GM23338 (cell line): ENCODE data around the gene BBOX1. TPM values are rescaled to one million over a fixed set of nuclear protein-coding genes. Genes with fewer than 3 reads are reported as not detected.

Experiments used
- ATAC-seq: fragments of 200-7000 bp; cut with Tn5 transposase; 3 replicates; pipeline ENCODE4 v1.9.1; 2020
- DNase-seq: peaks from one replicate; pipeline ENCODE4 v3.0.0-alpha.2; 2015; ENCODE audit warnings: low spot score
- H2AFZ ChIP-seq: fragments of 200-600 bp; sonication (generic); 2 replicates; pipeline ENCODE4 v1.8.0; 2016; ENCODE audit warnings: antibody characterized with exemption, mild to moderate bottlenecking, moderate library complexity
- H3F3A ChIP-seq: fragments of 200-600 bp; sonication (generic); replicated peaks from 2 replicates; pipeline ENCODE4 v1.8.0; 2017; ENCODE audit warnings: antibody characterized with exemption, mixed run types, low read depth
- H3K27ac ChIP-seq: fragments of 200-600 bp; sonication (generic); 2 replicates; pipeline ENCODE4 v1.6.1; 2016; ENCODE audit warnings: low read depth
- H3K27me3 ChIP-seq: fragments of 200-600 bp; sonication (generic); 2 replicates; pipeline ENCODE4 v1.8.0; 2016; ENCODE audit warnings: mild to moderate bottlenecking, mixed run types, moderate library complexity; ENCODE audit not compliant: insufficient read depth
- H3K36me3 ChIP-seq: fragments of 200-600 bp; sonication (generic); 2 replicates; pipeline ENCODE4 v1.8.0; 2016; ENCODE audit warnings: mild to moderate bottlenecking; ENCODE audit not compliant: insufficient read depth
- H3K4me1 ChIP-seq: fragments of 200-600 bp; sonication (generic); 2 replicates; pipeline ENCODE4 v1.8.0; 2016; ENCODE audit warnings: mild to moderate bottlenecking, moderate library complexity; ENCODE audit not compliant: insufficient read depth
- H3K4me2 ChIP-seq: fragments of 200-600 bp; sonication (generic); 2 replicates; pipeline ENCODE4 v1.7.1; 2017; ENCODE audit warnings: mixed run types
- H3K4me3 ChIP-seq: fragments of 200-600 bp; sonication (generic); 2 replicates; pipeline ENCODE4 v1.6.1; 2016; ENCODE audit warnings: mixed run types
- H3K79me2 ChIP-seq: fragments of 200-600 bp; sonication (generic); replicated peaks from 2 replicates; pipeline ENCODE4 v1.8.0; 2017; ENCODE audit warnings: mild to moderate bottlenecking; ENCODE audit not compliant: insufficient read depth
- H3K9me2 ChIP-seq: fragments of 200-600 bp; sonication (generic); 2 replicates; pipeline ENCODE4 v1.8.0; 2017; ENCODE audit not compliant: insufficient read depth
- H4K20me1 ChIP-seq: fragments of 200-600 bp; sonication (generic); replicated peaks from 2 replicates; pipeline ENCODE4 v1.8.0; 2017; ENCODE audit warnings: mild to moderate bottlenecking; ENCODE audit not compliant: insufficient read depth
- H3K27ac Mint-ChIP-seq: 2 replicates; pipeline ENCODE4 v1.8.0; 2020; ENCODE audit warnings: inconsistent platforms, mild to moderate bottlenecking, moderate library complexity, mixed read lengths
- H3K27me3 Mint-ChIP-seq: 3 replicates; pipeline ENCODE4 v1.8.0; 2022; ENCODE audit warnings: low read depth, mild to moderate bottlenecking, moderate library complexity, mixed read lengths, inconsistent platforms; ENCODE audit not compliant: insufficient read depth, poor library complexity
- H3K36me3 Mint-ChIP-seq: 3 replicates; pipeline ENCODE4 v1.8.0; 2021; ENCODE audit warnings: low read depth, mild to moderate bottlenecking, inconsistent platforms, moderate library complexity, mixed read lengths
- H3K4me1 Mint-ChIP-seq: 3 replicates; pipeline ENCODE4 v1.8.0; 2020; ENCODE audit warnings: mild to moderate bottlenecking, inconsistent platforms, mixed read lengths
- H3K4me3 Mint-ChIP-seq: 3 replicates; pipeline ENCODE4 v1.8.0; 2021; ENCODE audit warnings: moderate library complexity, mild to moderate bottlenecking, inconsistent platforms, mixed read lengths
- H3K9me3 Mint-ChIP-seq: 3 replicates; pipeline ENCODE4 v1.8.0; 2020; ENCODE audit warnings: moderate library complexity, mild to moderate bottlenecking, inconsistent platforms, mixed read lengths
- CREB1 ChIP-seq: fragments of 250-450 bp; sonication (Bioruptor Pico); IDR thresholded peaks from 2 replicates; pipeline ENCODE4 v1.5.0; 2020; ENCODE audit warnings: low read depth, mild to moderate bottlenecking, moderate library complexity
- CTCF ChIP-seq, 2 experiments: fragments of 200-600 bp in 1 of 2; sonication (generic) in 1 of 2; conservative IDR thresholded peaks; 2 replicates each; pipeline versions ENCODE4 v1.5.1 to v1.6.1; 2016 to 2017; ENCODE audit warnings: antibody characterized with exemption in 2 of 2, low read depth in 2 of 2, mild to moderate bottlenecking in 2 of 2, moderate library complexity in 1 of 2
- ETS1 ChIP-seq: IDR thresholded peaks from 2 replicates; pipeline ENCODE4 v1.6.1; 2016; ENCODE audit warnings: antibody characterized with exemption
- EZH2 ChIP-seq: fragments of 200-600 bp; sonication (generic); IDR thresholded peaks from one replicate; pipeline ENCODE4 v1.8.0; 2017; ENCODE audit warnings: antibody characterized with exemption, mild to moderate bottlenecking, low read depth; ENCODE audit not compliant: unreplicated experiment
- EZH2phosphoT487 ChIP-seq: fragments of 200-600 bp; sonication (generic); IDR thresholded peaks from one replicate; pipeline ENCODE4 v1.8.1; 2018; ENCODE audit warnings: antibody characterized with exemption; ENCODE audit not compliant: unreplicated experiment
- NANOG ChIP-seq: IDR thresholded peaks from 2 replicates; pipeline ENCODE4 v1.6.1; 2016; ENCODE audit warnings: antibody characterized with exemption, borderline replicate concordance
- REST ChIP-seq: IDR thresholded peaks from one replicate; pipeline ENCODE4 v1.6.1; 2018; ENCODE audit warnings: antibody characterized with exemption; ENCODE audit not compliant: unreplicated experiment
- STAT1 ChIP-seq: IDR thresholded peaks from one replicate; pipeline ENCODE4 v1.6.1; 2016; ENCODE audit warnings: antibody characterized with exemption; ENCODE audit not compliant: unreplicated experiment
- ZNF462 ChIP-seq: fragments of 250-450 bp; sonication (Bioruptor Pico); IDR thresholded peaks from 2 replicates; pipeline ENCODE4 v1.5.0; 2020; ENCODE audit warnings: mild to moderate bottlenecking, moderate library complexity
- polyA plus RNA-seq: library from polyadenylated mRNA; unstranded; fragments of >200 nt; fragmentation: Nextera tagmentation; extraction: Ambion mirVana; gene quantifications from 2 replicates; pipeline ENCODE4 v1.2.1, GENCODE V29; 2016
- total RNA-seq: library from RNA; depleted of rRNA; stranded (reverse); fragments of >200 nt; shearing (Covaris generic); gene quantifications from 2 replicates; pipeline ENCODE4 v1.2.3, GENCODE V29; 2014

BBOX1 gene
- total and polyA plus RNA-seq, 2 experiments from 2014 or later = not detected

GRCh38 chr11:27115051-27115650 lies 74.5 kb downstream of the BBOX1 start:
- no peaks in the 10 kb centered on the region for H3K36me3 ChIP-seq
- no peak overlapping the region for H2AFZ ChIP-seq
- Mint-ChIP-seq H3K27me3 (no peaks in the 10 kb centered on the region), H3K27ac (no peak overlapping the region), H3K4me1 (peaks cover 4% of the 10 kb centered on the region; the same call in 2 of the 3 replicates), H3K9me3 (no peaks in the 10 kb centered on the region), H3K4me3 (no peak overlapping the region), H3K36me3 (no peaks in the 10 kb centered on the region)
- TF ChIP-seq STAT1 (no peak), NANOG (no peak), EZH2phosphoT487 (no peak), EZH2 (no peak), CTCF (conservative IDR thresholded peaks at IDR 0.05; ENCODE audit: low read depth in 2 of 2) (no peak), CREB1 (CRISPR knock-in tag) (no peak), REST (no peak)
- no peaks in the 10 kb centered on the region for H3F3A ChIP-seq
- no peaks in the 10 kb centered on the region for H3K9me2 ChIP-seq
- H3K27ac ChIP-seq = no peak overlapping the region
- ATAC-seq (no peak), DNase-seq (no peak)
- H3K4me1 ChIP-seq = no peaks in the 10 kb centered on the region
- no peak overlapping the region for H3K4me3 ChIP-seq
- H3K27me3 ChIP-seq = no peaks in the 10 kb centered on the region
- no peak overlapping the region for H3K4me2 ChIP-seq
- no peaks in the 10 kb centered on the region for H4K20me1 ChIP-seq
- no peaks in the 10 kb centered on the region for H3K79me2 ChIP-seq

GRCh38 chr11:27116684-27117083 lies 76.1 kb downstream of the BBOX1 start:
- no peak overlapping the region for H3K4me3 ChIP-seq
- DNase-seq (no peak), ATAC-seq (no peak)
- H3K9me2 ChIP-seq = no peaks in the 10 kb centered on the region
- no peaks in the 10 kb centered on the region for H3K79me2 ChIP-seq
- no peaks in the 10 kb centered on the region for H3K36me3 ChIP-seq
- Mint-ChIP-seq H3K27me3 (peaks cover 1% of the 10 kb centered on the region), H3K4me3 (no peak overlapping the region), H3K27ac (no peak overlapping the region), H3K9me3 (no peaks in the 10 kb centered on the region), H3K36me3 (no peaks in the 10 kb centered on the region), H3K4me1 (peaks cover 4% of the 10 kb centered on the region; the same call in 2 of the 3 replicates)
- no peaks in the 10 kb centered on the region for H3F3A ChIP-seq
- no peak overlapping the region for H2AFZ ChIP-seq
- H3K4me2 ChIP-seq = no peak overlapping the region
- H4K20me1 ChIP-seq = no peaks in the 10 kb centered on the region
- H3K4me1 ChIP-seq = no peaks in the 10 kb centered on the region
- H3K27ac ChIP-seq = no peak overlapping the region
- H3K27me3 ChIP-seq = no peaks in the 10 kb centered on the region
- TF ChIP-seq ETS1 (no peak), STAT1 (no peak), ZNF462 (CRISPR knock-in tag) (no peak)
